K562 (cell line): ENCODE measurements around the gene CENPB. TPM values are rescaled to one million over a fixed set of nuclear protein-coding genes. Genes with fewer than 3 reads are reported as not detected.

Experiments
- ATAC-seq: fragments of 200-7000 bp; cut with Tn5 transposase; 3 replicates; pipeline ENCODE4 v1.9.1; 2020; ENCODE audit warnings: moderate library complexity
- BruUV-seq: library from RNA; stranded (reverse); fragments of 400-500 nt; replicated peaks from 2 replicates; lab custom pipeline; 2021; lab: Mats Ljungman, UMichigan
- CTCF ChIA-PET: fragments of 300-600 bp; formaldehyde crosslinking; extraction: SDS; loops from one replicate; lab custom pipeline; 2021; ENCODE audit warnings: low intra/inter-chr PET ratio; lab: Yijun Ruan, JAX
- POLR2A ChIA-PET: fragments of 300-600, 350-650 bp; sonication (Branson Sonifier 250); formaldehyde crosslinking; extraction: SDS; loops from one replicate; lab custom pipeline; 2021; ENCODE audit warnings: antibody characterized with exemption, inconsistent platforms; lab: Yijun Ruan, JAX
- DNase-seq, 4 experiments: peaks; one replicate each; pipeline versions ENCODE4 v3.0.0 to v3.0.0-alpha.2; 2011 to 2018; ENCODE audit warnings: low spot score in 3 of 4, mixed read lengths in 3 of 4; ENCODE audit errors: extremely low read depth in 1 of 4
- FAIRE-seq: peaks from 2 replicates; lab custom pipeline; 2011; peaks lifted over from hg19 to GRCh38; lab: Jason Lieb, UNC
- H2AFZ ChIP-seq: 2 replicates; pipeline ENCODE4 v1.6.0; 2011; ENCODE audit warnings: low read depth, low read length, control low read depth, inconsistent platforms
- H3K27ac ChIP-seq: fragments of 200-600 bp; 3 replicates; pipeline ENCODE4 v1.8.0; 2011; ENCODE audit warnings: low read depth, mild to moderate bottlenecking, control low read depth, inconsistent platforms, low read length, moderate library complexity, mixed read lengths; ENCODE audit errors: extremely low read depth
- H3K27me3 ChIP-seq, 2 experiments: fragments of 300-600 bp in 1 of 2; 2 replicates in 1 of 2; 3 replicates in 1 of 2; pipeline versions ENCODE4 v1.6.0 to v1.8.0; 2011; ENCODE audit warnings: inconsistent platforms in 2 of 2, low read length in 2 of 2, mild to moderate bottlenecking in 1 of 2, mixed read lengths in 1 of 2, moderate library complexity in 1 of 2; ENCODE audit not compliant: control insufficient read depth in 2 of 2, insufficient read depth in 2 of 2
- H3K36me3 ChIP-seq: fragments of 300-600 bp; 3 replicates; pipeline ENCODE4 v1.8.0; 2011; ENCODE audit warnings: mild to moderate bottlenecking, low read length, inconsistent platforms; ENCODE audit not compliant: control insufficient read depth, insufficient read depth
- H3K4me1 ChIP-seq, 2 experiments: fragments of 200-600 bp in 1 of 2; replicated peaks in 1 of 2; 2 replicates in 1 of 2; 3 replicates in 1 of 2; pipeline versions ENCODE4 v1.5.1 to v1.8.0; 2011; ENCODE audit warnings: inconsistent platforms in 2 of 2, low read length in 2 of 2, mild to moderate bottlenecking in 1 of 2, mixed read lengths in 1 of 2, moderate library complexity in 1 of 2; ENCODE audit not compliant: control insufficient read depth in 2 of 2, insufficient read depth in 2 of 2
- H3K4me2 ChIP-seq: 2 replicates; pipeline ENCODE4 v1.6.1; 2011; ENCODE audit warnings: low read length, control low read depth, inconsistent platforms, mixed read lengths; ENCODE audit not compliant: insufficient read depth
- H3K4me3 ChIP-seq: fragments of 200-600 bp; sonication (generic), shearing (Covaris generic); 2 replicates; pipeline ENCODE4 v1.5.1; 2016; ENCODE audit warnings: control low read depth, inconsistent platforms
- H3K79me2 ChIP-seq: fragments of 200-600 bp; 3 replicates; pipeline ENCODE4 v1.8.0; 2011; ENCODE audit warnings: low read length, inconsistent platforms; ENCODE audit not compliant: control insufficient read depth, insufficient read depth
- H3K9ac ChIP-seq, 2 experiments: 2 replicates each; pipeline versions ENCODE4 v1.6.0 to v1.6.1; 2011; ENCODE audit warnings: low read depth in 2 of 2, low read length in 2 of 2, control low read depth in 1 of 2, inconsistent platforms in 1 of 2, mild to moderate bottlenecking in 1 of 2, mixed read lengths in 1 of 2; ENCODE audit not compliant: insufficient read depth in 1 of 2
- H3K9me1 ChIP-seq: one replicate; pipeline ENCODE4 v1.6.0; 2011; ENCODE audit warnings: inconsistent platforms, mild to moderate bottlenecking, low read length, moderate library complexity; ENCODE audit not compliant: control insufficient read depth, insufficient read depth
- H3K9me3 ChIP-seq: replicated peaks from 2 replicates; pipeline ENCODE4 v1.5.1; 2011; ENCODE audit warnings: low read depth, low read length, inconsistent platforms; ENCODE audit not compliant: control insufficient read depth, insufficient read depth
- H4K20me1 ChIP-seq: replicated peaks from 2 replicates; pipeline ENCODE4 v1.6.1; 2011; ENCODE audit warnings: low read length, inconsistent platforms, mixed read lengths; ENCODE audit not compliant: control insufficient read depth, insufficient read depth
- ADNP ChIP-seq: fragments of 200-800 bp; sonication (Bioruptor generic); IDR thresholded peaks from 2 replicates; pipeline ENCODE4 v1.6.1; 2016; ENCODE audit warnings: missing genetic modification characterization, missing compliant biosample characterization
- ARID1B ChIP-seq: fragments of 450-650 bp; IDR thresholded peaks from 2 replicates; pipeline ENCODE4 v1.6.1; 2016; ENCODE audit warnings: antibody characterized with exemption, mild to moderate bottlenecking, inconsistent platforms
- DPF2 ChIP-seq: fragments of 450-650 bp; IDR thresholded peaks from 2 replicates; pipeline ENCODE4 v1.6.1; 2016
- EP300 ChIP-seq: IDR thresholded peaks from 2 replicates; pipeline ENCODE4 v1.6.1; 2012; ENCODE audit warnings: low read length, improper control_type of control experiment
- GATAD2A ChIP-seq: fragments of 450-650 bp; IDR thresholded peaks from 2 replicates; pipeline ENCODE4 v1.6.1; 2017
- IFI16 ChIP-seq: fragments of 250-450 bp; sonication (Bioruptor Pico); IDR thresholded peaks from 2 replicates; pipeline ENCODE4 v2.1.2; 2022; ENCODE audit warnings: mild to moderate bottlenecking, inconsistent platforms
- NR3C1 ChIP-seq: sonication (generic); formaldehyde crosslinking; IDR thresholded peaks from 2 replicates; pipeline ENCODE4 v1.8.1; 2022; ENCODE audit warnings: missing genetic modification reagents
- SMARCA4 ChIP-seq: fragments of 450-650 bp; IDR thresholded peaks from 2 replicates; pipeline ENCODE4 v1.6.1; 2016
- TOE1 ChIP-seq, 2 experiments: fragments of 450-650 bp in 1 of 2; sonication (generic) in 1 of 2; formaldehyde crosslinking in 1 of 2; IDR thresholded peaks; 2 replicates each; pipeline versions ENCODE4 v1.7.1 to v1.8.0; 2016 to 2022; ENCODE audit warnings: borderline replicate concordance in 2 of 2, mild to moderate bottlenecking in 2 of 2, antibody characterized with exemption in 1 of 2, inconsistent platforms in 1 of 2, low read depth in 1 of 2, missing genetic modification reagents in 1 of 2, moderate library complexity in 1 of 2
- ZKSCAN1 ChIP-seq: fragments of 150-350 bp; IDR thresholded peaks from 2 replicates; pipeline ENCODE4 v1.6.1; 2016; ENCODE audit warnings: low read depth, low read length
- ZNF232 ChIP-seq: sonication (generic); formaldehyde crosslinking; IDR thresholded peaks from 2 replicates; pipeline ENCODE4 v1.8.0; 2022; ENCODE audit warnings: mild to moderate bottlenecking, missing genetic modification reagents
- ZNF77 ChIP-seq: fragments of 250-450 bp; sonication (Bioruptor Pico); IDR thresholded peaks from 2 replicates; pipeline ENCODE4 v1.5.0; 2020
- WGBS: fragments of 100-300 bp; shearing (Covaris generic); methylation state at CpG from one replicate; pipeline ENCODE4 v1.1.6; 2016; ENCODE audit warnings: low coverage, mixed read lengths; ENCODE audit not compliant: insufficient coverage; ENCODE audit errors: missing lambda C conversion rate; 5-methylcytosine and 5-hydroxymethylcytosine counted together
- in situ Hi-C: fragments of 300-500 bp; cut with MboI; formaldehyde crosslinking; loops from 4 replicates; pipeline ENCODE4 v1.15.0; 2018; ENCODE audit warnings: inconsistent platforms, mixed read lengths
- intact Hi-C: fragments of 100-400 bp; cut with micrococcal nuclease; formaldehyde crosslinking; loops from 2 replicates; pipeline ENCODE4 v1.14.2; 2022
- polyA plus RNA-seq, 8 experiments: library from polyadenylated mRNA; depleted of rRNA in 4 of 8; stranded (reverse) in 5 of 8; unstranded in 3 of 8; fragments of >200 nt; fragmentation: Nextera tagmentation in 2 of 8; fragmentation: Illumina TruSeq in 1 of 8; extraction: Ambion mirVana in 2 of 8; extraction: Trizol in 1 of 8; gene quantifications; 2 replicates each; pipeline versions ENCODE4 v1.2.1 to v1.2.3, GENCODE V29; 2011 to 2014; ENCODE audit warnings: inconsistent platforms in 1 of 8, missing spikeins in 1 of 8
- total RNA-seq, 7 experiments: library from RNA; depleted of rRNA in 6 of 7; stranded (reverse); fragments of >200 nt in 6 of 7; fragmentation: Illumina TruSeq in 2 of 7; extraction: Trizol in 2 of 7; gene quantifications; 2 replicates each; pipeline versions ENCODE4 v1.2.1 to v1.2.3, GENCODE V29; 2011 to 2021; ENCODE audit warnings: low replicate concordance in 1 of 7
- TF ChIP-seq, protein P1 (sequence below): fragments of 250-450 bp; sonication (Bioruptor Pico); IDR thresholded peaks from 2 replicates; pipeline ENCODE4 v1.4.0; 2020; ENCODE audit warnings: mild to moderate bottlenecking
- TF ChIP-seq, protein P2 (sequence below): fragments of 450-650 bp; IDR thresholded peaks from 2 replicates; pipeline ENCODE4 v1.6.1; 2017; ENCODE audit warnings: antibody characterized with exemption, mild to moderate bottlenecking

The CENPB gene
- total and polyA plus RNA-seq, 9 of the 15 experiments (the other 6 are each of a cell fraction or from before 2014, with no cell fraction given) = 0.17 to 70.8 (median 24.9) TPM

DNA sequence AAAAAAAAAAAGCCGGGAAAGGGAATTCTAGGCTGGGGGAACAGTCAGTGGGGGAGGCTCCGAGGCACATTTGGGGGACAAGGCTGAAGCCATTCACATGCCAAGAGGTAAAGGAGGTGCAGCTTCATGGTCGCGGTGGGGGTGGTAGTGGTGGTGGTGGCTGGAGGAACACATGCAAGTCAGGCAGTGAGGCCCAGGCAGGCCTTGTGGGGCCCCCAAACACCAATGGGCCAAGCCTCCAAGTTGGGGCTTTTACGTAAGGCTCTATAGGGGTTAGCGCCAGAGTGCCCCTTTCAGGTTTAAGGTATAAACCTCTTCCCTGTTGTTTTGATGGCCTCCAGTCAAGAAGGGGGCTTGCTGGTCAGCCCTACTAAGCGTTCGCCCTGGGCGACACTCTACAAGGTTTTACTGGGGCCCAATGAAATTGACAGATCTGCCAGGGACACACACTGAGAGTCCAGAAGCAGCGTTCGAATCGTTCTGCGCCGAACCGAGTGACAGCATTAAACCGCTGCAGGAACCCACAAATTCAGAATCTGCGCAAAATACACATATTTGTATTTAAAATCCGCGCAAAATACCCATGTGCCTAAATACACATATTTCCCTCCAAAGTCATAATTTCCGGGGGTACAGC, 33.0 kb upstream of the CENPB start:
- FAIRE-seq (no peak), DNase-seq (peak in 1 of 4 experiments; percentile 11), ATAC-seq (no peak)
- peak overlapping the region; percentile 82 for H3K4me3 ChIP-seq
- peak overlapping the region; percentile 98 for H3K9ac ChIP-seq
- WGBS = 45% methylated on average over 16 of the region's 20 CpGs
- peak overlapping the region; percentile 100 for H3K27ac ChIP-seq
- ChIA-PET POLR2A (interaction anchor here (0.6 to 2.4 kb wide), 9 partner anchors 12 to 66 kb away, joined by 3 to 13 read pairs (median 4); partner anchors contain the start of gene SPEF1), CTCF (interaction anchor here (0.6 to 1.9 kb wide), 2 partner anchors 32 to 192 kb away, joined by 3 to 12 read pairs; partner anchors contain the start of gene CENPB)
- intact Hi-C loops = loop anchor here (2.0 kb wide), 2 partner anchors 27 to 33 kb away; partner anchors contain the start of genes CENPB and MAVS
- peaks cover 18 to 29% of the 10 kb centered on the region in 2 experiments for H3K4me1 ChIP-seq
- in situ Hi-C loops = no loop called here
- H3K36me3 ChIP-seq = peaks cover 21% of the 10 kb centered on the region; the same call in 2 of the 3 replicates
- BruUV-seq = no TSS peak
- no peaks in the 10 kb centered on the region for H3K9me1 ChIP-seq
- no peaks in the 10 kb centered on the region for H3K9me3 ChIP-seq
- H4K20me1 ChIP-seq = no peaks in the 10 kb centered on the region
- H3K4me2 ChIP-seq = peak overlapping the region; percentile 48
- no peaks in the 10 kb centered on the region for H3K27me3 ChIP-seq
- H2AFZ ChIP-seq = peak overlapping the region; percentile 69
- H3K79me2 ChIP-seq = peaks cover 13% of the 10 kb centered on the region; the same call in 1 of the 3 replicates
- TF ChIP-seq TOE1 (IDR thresholded peaks at IDR 0.05; ENCODE audit: borderline replicate concordance) (0 out of 2 replicates have a peak, but pooled peaks have one; percentile 9), TOE1 (CRISPR knock-in tag; IDR thresholded peaks at IDR 0.05; ENCODE audit: borderline replicate concordance, low read depth) (no peak), ZNF77 (no peak), NR3C1 (CRISPR knock-in tag) (no peak), EP300 (no peak), ADNP (tag) (no peak), ZKSCAN1 (peak; percentile 94), SMARCA4 (0 out of 2 replicates have a peak, but pooled peaks have one; percentile 49), GATAD2A (no peak), ARID1B (0 out of 2 replicates have a peak, but pooled peaks have one; percentile 35), DPF2 (peak; percentile 54; the same call in 1 of the 2 replicates), ZNF232 (no peak), IFI16 (CRISPR knock-in tag) (no peak)
- TF ChIP-seq, protein P1, sequence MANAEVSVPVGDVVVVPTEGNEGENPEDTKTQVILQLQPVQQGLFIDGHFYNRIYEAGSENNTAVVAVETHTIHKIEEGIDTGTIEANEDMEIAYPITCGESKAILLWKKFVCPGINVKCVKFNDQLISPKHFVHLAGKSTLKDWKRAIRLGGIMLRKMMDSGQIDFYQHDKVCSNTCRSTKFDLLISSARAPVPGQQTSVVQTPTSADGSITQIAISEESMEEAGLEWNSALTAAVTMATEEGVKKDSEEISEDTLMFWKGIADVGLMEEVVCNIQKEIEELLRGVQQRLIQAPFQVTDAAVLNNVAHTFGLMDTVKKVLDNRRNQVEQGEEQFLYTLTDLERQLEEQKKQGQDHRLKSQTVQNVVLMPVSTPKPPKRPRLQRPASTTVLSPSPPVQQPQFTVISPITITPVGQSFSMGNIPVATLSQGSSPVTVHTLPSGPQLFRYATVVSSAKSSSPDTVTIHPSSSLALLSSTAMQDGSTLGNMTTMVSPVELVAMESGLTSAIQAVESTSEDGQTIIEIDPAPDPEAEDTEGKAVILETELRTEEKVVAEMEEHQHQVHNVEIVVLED = no peak
- TF ChIP-seq, protein P2, sequence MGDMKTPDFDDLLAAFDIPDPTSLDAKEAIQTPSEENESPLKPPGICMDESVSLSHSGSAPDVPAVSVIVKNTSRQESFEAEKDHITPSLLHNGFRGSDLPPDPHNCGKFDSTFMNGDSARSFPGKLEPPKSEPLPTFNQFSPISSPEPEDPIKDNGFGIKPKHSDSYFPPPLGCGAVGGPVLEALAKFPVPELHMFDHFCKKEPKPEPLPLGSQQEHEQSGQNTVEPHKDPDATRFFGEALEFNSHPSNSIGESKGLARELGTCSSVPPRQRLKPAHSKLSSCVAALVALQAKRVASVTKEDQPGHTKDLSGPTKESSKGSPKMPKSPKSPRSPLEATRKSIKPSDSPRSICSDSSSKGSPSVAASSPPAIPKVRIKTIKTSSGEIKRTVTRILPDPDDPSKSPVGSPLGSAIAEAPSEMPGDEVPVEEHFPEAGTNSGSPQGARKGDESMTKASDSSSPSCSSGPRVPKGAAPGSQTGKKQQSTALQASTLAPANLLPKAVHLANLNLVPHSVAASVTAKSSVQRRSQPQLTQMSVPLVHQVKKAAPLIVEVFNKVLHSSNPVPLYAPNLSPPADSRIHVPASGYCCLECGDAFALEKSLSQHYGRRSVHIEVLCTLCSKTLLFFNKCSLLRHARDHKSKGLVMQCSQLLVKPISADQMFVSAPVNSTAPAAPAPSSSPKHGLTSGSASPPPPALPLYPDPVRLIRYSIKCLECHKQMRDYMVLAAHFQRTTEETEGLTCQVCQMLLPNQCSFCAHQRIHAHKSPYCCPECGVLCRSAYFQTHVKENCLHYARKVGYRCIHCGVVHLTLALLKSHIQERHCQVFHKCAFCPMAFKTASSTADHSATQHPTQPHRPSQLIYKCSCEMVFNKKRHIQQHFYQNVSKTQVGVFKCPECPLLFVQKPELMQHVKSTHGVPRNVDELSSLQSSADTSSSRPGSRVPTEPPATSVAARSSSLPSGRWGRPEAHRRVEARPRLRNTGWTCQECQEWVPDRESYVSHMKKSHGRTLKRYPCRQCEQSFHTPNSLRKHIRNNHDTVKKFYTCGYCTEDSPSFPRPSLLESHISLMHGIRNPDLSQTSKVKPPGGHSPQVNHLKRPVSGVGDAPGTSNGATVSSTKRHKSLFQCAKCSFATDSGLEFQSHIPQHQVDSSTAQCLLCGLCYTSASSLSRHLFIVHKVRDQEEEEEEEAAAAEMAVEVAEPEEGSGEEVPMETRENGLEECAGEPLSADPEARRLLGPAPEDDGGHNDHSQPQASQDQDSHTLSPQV = 0 out of 2 replicates have a peak, but pooled peaks have one; percentile 17
